HG03135 (cell line): ENCODE results near the gene CDK7.

ENCODE experiments used
- ATAC-seq: cut with Tn5 transposase; IDR thresholded peaks from one replicate; pipeline ENCODE4 v1.9.1; 2021; ENCODE audit warnings: mild to moderate bottlenecking, moderate library complexity; ENCODE audit not compliant: unreplicated experiment

The CDK7 gene

GRCh38 chr5:69288688-69289087 is 54.0 kb downstream of the CDK7 start:
- no peak for ATAC-seq

- no peak for ATAC-seq
Measured at GRCh38 chr5:69292306-69292705, 57.6 kb downstream of the CDK7 start.

- no peak for ATAC-seq
Measured at GRCh38 chr5:69293882-69294281, 59.2 kb downstream of the CDK7 start.

GRCh38 chr5:69295088-69295754 is 60.5 kb downstream of the CDK7 start:
- ATAC-seq = no peak

GRCh38 chr5:69299625-69300024 is 64.9 kb downstream of the CDK7 start:
- no peak for ATAC-seq

GRCh38 chr5:69300537-69301203 is 66.0 kb downstream of the CDK7 start:
- ATAC-seq = no peak

- ATAC-seq = no peak
Measured at GRCh38 chr5:69305512-69305911, 70.8 kb downstream of the CDK7 start.

- ATAC-seq = no peak
Measured at GRCh38 chr5:69308046-69308553, 73.4 kb downstream of the CDK7 start.

GRCh38 chr5:69309380-69309779 is 74.7 kb downstream of the CDK7 start:
- ATAC-seq = no peak

GRCh38 chr5:69312459-69313160 is 77.9 kb downstream of the CDK7 start:
- no peak for ATAC-seq

- ATAC-seq = no peak
Measured at GRCh38 chr5:69313428-69313827, 78.7 kb downstream of the CDK7 start.

- ATAC-seq = no peak
Measured at GRCh38 chr5:69315972-69316371, 81.3 kb downstream of the CDK7 start.

- ATAC-seq = no peak
Measured at GRCh38 chr5:69317391-69317790, 82.7 kb downstream of the CDK7 start.

GRCh38 chr5:69326365-69326764 is 91.7 kb downstream of the CDK7 start:
- ATAC-seq = no peak
